RWPE1 (cell line): ENCODE measurements around the gene CNOT8.

ENCODE experiments used
- CTCF ChIA-PET: fragments of 350-600 bp; sonication (Branson Sonifier 250); formaldehyde crosslinking; extraction: SDS; loops from one replicate; lab custom pipeline; 2021; lab: Yijun Ruan, JAX
- POLR2A ChIA-PET: fragments of 400-600 bp; formaldehyde crosslinking; extraction: SDS; loops from one replicate; lab custom pipeline; 2020; ENCODE audit warnings: antibody characterized with exemption; ENCODE audit not compliant: low non-redundant PET; lab: Yijun Ruan, JAX
- DNase-seq: peaks from one replicate; pipeline ENCODE4 v3.0.0; 2012; ENCODE audit warnings: low spot score
- H3K27ac ChIP-seq: fragments of 450-650 bp; 2 replicates; pipeline ENCODE4 v1.5.1; 2017
- CTCF ChIP-seq: fragments of 450-650 bp; conservative IDR thresholded peaks from 2 replicates; pipeline ENCODE4 v1.5.1; 2017; ENCODE audit warnings: low read depth, mild to moderate bottlenecking

CNOT8 gene

GRCh38 chr5:154858297-154858971, at the start of gene CNOT8:
Gene CNOT8 (plus strand): TSS chr5:154858627. CDS start chr5:154863279, 4,652 bp downstream.
- CTCF ChIA-PET, result no interaction called here
- H3K27ac ChIP-seq, result peak within 1 kb of the TSS; percentile 100
- POLR2A ChIA-PET, result interaction anchor here (0.6 to 1.0 kb wide), 3 partner anchors 15 to 39 kb away, joined by 3 read pairs; no protein-coding TSS in a partner anchor
- DNase-seq, result peak; percentile 94
- no peak for TF ChIP-seq CTCF

GRCh38 chr5:154811239-154811638, 47.2 kb upstream of the CNOT8 start:
- no peak for TF ChIP-seq CTCF
- ChIA-PET CTCF (interaction anchor here (0.5 to 1.0 kb wide), 3 partner anchors 39 to 161 kb away, joined by 3 to 5 read pairs (median 3); no protein-coding TSS in a partner anchor), POLR2A (no interaction called here)
- DNase-seq, result no peak
- H3K27ac ChIP-seq, result no peak overlapping the region

- no peak overlapping the region for H3K27ac ChIP-seq
- CTCF ChIA-PET, result interaction anchor here (0.6 to 1.0 kb wide), 2 partner anchors 52 to 161 kb away, joined by 3 read pairs; no protein-coding TSS in a partner anchor
These were observed 46.6 kb upstream of the CNOT8 start for GRCh38 chr5:154811653-154812465.

GRCh38 chr5:154813158-154813557, 45.3 kb upstream of the CNOT8 start:
- no peak for DNase-seq
- no peak overlapping the region for H3K27ac ChIP-seq
- ChIA-PET CTCF (interaction anchor here (1.2 kb wide), 1 partner anchor 173 kb away, joined by 3 read pairs; no protein-coding TSS in a partner anchor), POLR2A (interaction anchor here (0.5 kb wide), 1 partner anchor 49 kb away, joined by 5 read pairs; no protein-coding TSS in a partner anchor)
- no peak for TF ChIP-seq CTCF

More at GRCh38 chr5:154811653-154812465, 46.6 kb upstream of the CNOT8 start:
- DNase-seq, result peak; percentile 85
- POLR2A ChIA-PET, result no interaction called here
- TF ChIP-seq CTCF, result peak; percentile 98

- peak overlapping the region; percentile 43 for H3K27ac ChIP-seq
- TF ChIP-seq CTCF, result no peak
- ChIA-PET POLR2A (interaction anchor here (0.5 kb wide), 1 partner anchor 48 kb away, joined by 5 read pairs; no protein-coding TSS in a partner anchor), CTCF (interaction anchor here (0.6 to 1.2 kb wide), 4 partner anchors 8 to 174 kb away, joined by 3 read pairs; no protein-coding TSS in a partner anchor)
- no peak for DNase-seq
These were observed 44.7 kb upstream of the CNOT8 start for GRCh38 chr5:154813736-154814135.

GRCh38 chr5:154815025-154815424, 43.4 kb upstream of the CNOT8 start:
- CTCF ChIA-PET, result interaction anchor here (0.6 to 0.8 kb wide), 2 partner anchors 91 to 128 kb away, joined by 3 to 4 read pairs; no protein-coding TSS in a partner anchor

More at GRCh38 chr5:154815025-154815424, 43.4 kb upstream of the CNOT8 start:
- no peak for TF ChIP-seq CTCF
- POLR2A ChIA-PET, result no interaction called here
- peak overlapping the region; percentile 23 for H3K27ac ChIP-seq
- no peak for DNase-seq
